Loucy (cell line): ENCODE results near the gene FYN.

ENCODE experiments used
- H2AFZ ChIP-seq: fragments of 200-600 bp; sonication (generic); 2 replicates; pipeline ENCODE4 v1.6.0; 2016; ENCODE audit warnings: antibody characterized with exemption, mild to moderate bottlenecking, low read length, moderate library complexity
- H3F3A ChIP-seq: fragments of 200-600 bp; 2 replicates; pipeline ENCODE4 v1.6.0; 2016; ENCODE audit warnings: antibody characterized with exemption, low read depth, mild to moderate bottlenecking
- H3K27me3 ChIP-seq: fragments of 200-600 bp; sonication (generic); 2 replicates; pipeline ENCODE4 v1.6.1; 2014; ENCODE audit warnings: low read length, mild to moderate bottlenecking; ENCODE audit not compliant: insufficient read depth, poor library complexity, severe bottlenecking
- H3K36me3 ChIP-seq: fragments of 200-600 bp; sonication (generic); 2 replicates; pipeline ENCODE4 v1.6.1; 2016; ENCODE audit warnings: low read length; ENCODE audit not compliant: insufficient read depth
- H3K4me1 ChIP-seq: fragments of 200-600 bp; sonication (generic); 2 replicates; pipeline ENCODE4 v1.5.1; 2014; ENCODE audit warnings: low read length, mild to moderate bottlenecking; ENCODE audit not compliant: insufficient read depth, poor library complexity, severe bottlenecking
- H3K4me2 ChIP-seq: fragments of 200-600 bp; sonication (generic); 2 replicates; pipeline ENCODE4 v1.6.0; 2014; ENCODE audit warnings: antibody characterized with exemption, low read length, low read depth, mild to moderate bottlenecking; ENCODE audit not compliant: poor library complexity, severe bottlenecking
- H3K4me3 ChIP-seq: fragments of 200-600 bp; sonication (generic); 2 replicates; pipeline ENCODE4 v1.5.1; 2014; ENCODE audit warnings: low read length, mild to moderate bottlenecking, mixed read lengths; ENCODE audit not compliant: poor library complexity, severe bottlenecking
- H3K79me2 ChIP-seq: fragments of 200-600 bp; sonication (generic); 2 replicates; pipeline ENCODE4 v1.6.1; 2014; ENCODE audit warnings: low read length; ENCODE audit not compliant: insufficient read depth
- H3K9ac ChIP-seq: fragments of 200-600 bp; sonication (generic); 2 replicates; pipeline ENCODE4 v1.6.0; 2014; ENCODE audit warnings: mild to moderate bottlenecking, low read depth, low read length, moderate library complexity; ENCODE audit not compliant: poor library complexity, severe bottlenecking
- H3K9me2 ChIP-seq: fragments of 200-600 bp; sonication (generic); replicated peaks from 2 replicates; pipeline ENCODE4 v1.6.1; 2016; ENCODE audit warnings: low read depth, low read length, mixed read lengths
- H3K9me3 ChIP-seq: fragments of 200-600 bp; sonication (generic); 2 replicates; pipeline ENCODE4 v1.6.1; 2014; ENCODE audit warnings: mild to moderate bottlenecking, antibody characterized with exemption, low read length, low read depth; ENCODE audit not compliant: insufficient read depth
- H4K20me1 ChIP-seq: fragments of 200-600 bp; sonication (generic); 2 replicates; pipeline ENCODE4 v1.6.0; 2014; ENCODE audit warnings: antibody characterized with exemption, low read length, mild to moderate bottlenecking; ENCODE audit not compliant: insufficient read depth, poor library complexity, severe bottlenecking
- CTCF ChIP-seq: fragments of 200-600 bp; sonication (generic); conservative IDR thresholded peaks from 2 replicates; pipeline ENCODE4 v1.5.1; 2014; ENCODE audit warnings: mild to moderate bottlenecking, antibody characterized with exemption, low read length
- EZH2phosphoT487 ChIP-seq: fragments of 200-600 bp; IDR thresholded peaks from 2 replicates; pipeline ENCODE4 v1.6.1; 2018; ENCODE audit warnings: antibody characterized with exemption, mild to moderate bottlenecking, moderate library complexity, borderline replicate concordance

The FYN gene

GRCh38 chr6:111714416-111715270 is 158.6 kb downstream of the FYN start:
- Histone ChIP-seq H3K27me3 (no peaks in the 10 kb centered on the region), H4K20me1 (no peaks in the 10 kb centered on the region), H3K4me1 (no peaks in the 10 kb centered on the region), H3K9me3 (no peaks in the 10 kb centered on the region), H3K36me3 (peaks cover 74% of the 10 kb centered on the region; the same call in 1 of the 2 replicates), H3K9me2 (no peaks in the 10 kb centered on the region), H3F3A (no peaks in the 10 kb centered on the region), H3K4me3 (no peak overlapping the region), H3K79me2 (no peaks in the 10 kb centered on the region), H3K9ac (no peak overlapping the region), H3K4me2 (no peak overlapping the region), H2AFZ (no peak overlapping the region)
- no peak for TF ChIP-seq CTCF
- TF ChIP-seq EZH2phosphoT487, result no peak

GRCh38 chr6:111713811-111714210 is 159.4 kb downstream of the FYN start:
- Histone ChIP-seq H3K4me2 (no peak overlapping the region), H3K79me2 (no peaks in the 10 kb centered on the region), H3K27me3 (no peaks in the 10 kb centered on the region), H3K9me2 (no peaks in the 10 kb centered on the region), H3K9ac (no peak overlapping the region), H3F3A (no peaks in the 10 kb centered on the region), H3K9me3 (no peaks in the 10 kb centered on the region), H3K36me3 (peaks cover 66% of the 10 kb centered on the region; the same call in 1 of the 2 replicates), H2AFZ (no peak overlapping the region), H4K20me1 (no peaks in the 10 kb centered on the region), H3K4me3 (no peak overlapping the region), H3K4me1 (no peaks in the 10 kb centered on the region)
- TF ChIP-seq EZH2phosphoT487 (no peak), CTCF (no peak)

GRCh38 chr6:111713236-111713635 is 160.0 kb downstream of the FYN start:
- Histone ChIP-seq H3K4me2 (no peak overlapping the region), H3K4me1 (no peaks in the 10 kb centered on the region), H3F3A (no peaks in the 10 kb centered on the region), H3K79me2 (no peaks in the 10 kb centered on the region), H2AFZ (no peak overlapping the region), H3K36me3 (peaks cover 60% of the 10 kb centered on the region; the same call in 1 of the 2 replicates), H3K4me3 (no peak overlapping the region), H3K9ac (no peak overlapping the region), H3K9me3 (no peaks in the 10 kb centered on the region), H4K20me1 (no peaks in the 10 kb centered on the region), H3K27me3 (no peaks in the 10 kb centered on the region), H3K9me2 (no peaks in the 10 kb centered on the region)
- TF ChIP-seq EZH2phosphoT487 (no peak), CTCF (no peak)
